Thymus (tissue), 11 donors: ENCODE results near the gene SYK. TPM values are rescaled to one million over a fixed set of nuclear protein-coding genes. Genes with fewer than 3 reads are reported as not detected.

Source experiments
- DNase-seq, 9 donors: peaks; one replicate each; pipeline ENCODE4 v3.0.0-alpha.2; 2013; ENCODE audit warnings: low spot score in 9 of 9, low read depth in 6 of 9, missing footprints in 1 of 9
- H3K27ac ChIP-seq, 2 donors: one replicate each; pipeline ENCODE4 v1.5.1; 2013; ENCODE audit warnings: control low read depth in 1 of 2, low read depth in 1 of 2, low read length in 1 of 2, mild to moderate bottlenecking in 1 of 2, moderate library complexity in 1 of 2
- H3K27me3 ChIP-seq, 2 donors: one replicate each; pipeline ENCODE4 v1.5.1; 2013; ENCODE audit warnings: low read length in 1 of 2; ENCODE audit not compliant: control insufficient read depth in 2 of 2, insufficient read depth in 1 of 2
- H3K36me3 ChIP-seq, 2 donors: one replicate each; pipeline ENCODE4 v1.5.1; 2013; ENCODE audit warnings: low read length in 1 of 2, mild to moderate bottlenecking in 1 of 2, moderate library complexity in 1 of 2; ENCODE audit not compliant: control insufficient read depth in 2 of 2, insufficient read depth in 2 of 2
- H3K4me1 ChIP-seq, 2 donors: one replicate each; pipeline ENCODE4 v1.5.1; 2013; ENCODE audit warnings: low read length in 2 of 2; ENCODE audit not compliant: control insufficient read depth in 2 of 2, insufficient read depth in 2 of 2
- H3K4me3 ChIP-seq, 2 donors: one replicate each; pipeline ENCODE4 v1.5.1; 2013; ENCODE audit warnings: low read length in 2 of 2, control low read depth in 1 of 2, mild to moderate bottlenecking in 1 of 2
- H3K9me3 ChIP-seq, 2 donors: one replicate each; pipeline ENCODE4 v1.5.1; 2013; ENCODE audit warnings: low read length in 1 of 2, mild to moderate bottlenecking in 1 of 2; ENCODE audit not compliant: control insufficient read depth in 2 of 2, insufficient read depth in 1 of 2
- whole genome bisulfite sequencing: extraction: QIAGEN DNeasy Blood & Tissue Kit; methylation state at CpG from one replicate; pipeline ENCODE4 v1.1.7; 2013; 5-methylcytosine and 5-hydroxymethylcytosine counted together
- polyA plus RNA-seq: library from polyadenylated mRNA; stranded (reverse); fragments of 200-250 nt; gene quantifications from one replicate; pipeline ENCODE4 v1.2.3, GENCODE V29; 2013
- total RNA-seq: library from RNA; stranded (reverse); fragments of 120-200 nt; gene quantifications from one replicate; pipeline ENCODE4 v1.2.4, GENCODE V29; 2013
- donor health status: healthy.

Gene SYK
- total and polyA plus RNA-seq, 2 donors: 22.2 to 55.9 TPM

- no peak overlapping the region for H3K4me3 ChIP-seq
- peaks cover 0 to 3% of the 10 kb centered on the region in 2 donors for H3K9me3 ChIP-seq
- no peaks in the 10 kb centered on the region for H3K27me3 ChIP-seq
- peaks cover 0 to 6% of the 10 kb centered on the region in 2 donors for H3K4me1 ChIP-seq
- H3K36me3 ChIP-seq: no peaks in the 10 kb centered on the region
- no peak overlapping the region for H3K27ac ChIP-seq
- WGBS: 95% methylated on average over 1 of the region's 1 CpG
- DNase-seq: no peak
Observed at GRCh38 chr9:90772386-90772785, 29.2 kb upstream of the SYK start.

- DNase-seq: peak in 3 of 9 donors; percentile 6 to 43 (median 20)
- 100% methylated on average over 1 of the region's 1 CpG for WGBS
Observed at GRCh38 chr9:90773617-90774016, 28.0 kb upstream of the SYK start.

DNA sequence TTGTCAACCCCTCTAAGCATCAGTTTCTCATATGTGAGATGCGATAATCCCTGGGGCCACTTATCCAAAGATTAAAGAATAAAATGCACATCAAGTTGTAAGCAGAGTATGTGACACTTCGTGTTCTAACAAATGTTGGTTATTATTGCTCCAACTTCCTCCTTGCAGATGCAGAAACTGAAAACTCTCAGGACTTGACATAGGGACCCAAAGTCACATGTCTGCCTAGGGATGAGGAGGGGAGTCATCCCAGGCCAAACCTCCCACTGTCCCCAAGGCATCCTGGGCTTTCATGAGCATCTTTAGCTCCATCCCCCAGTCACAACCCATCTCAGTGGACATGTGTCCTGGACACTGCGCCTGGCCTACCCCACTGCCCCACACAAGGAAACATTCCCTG is 27.5 kb upstream of the SYK start:
- Histone ChIP-seq H3K27me3 (no peaks in the 10 kb centered on the region), H3K4me3 (no peak overlapping the region), H3K36me3 (no peaks in the 10 kb centered on the region), H3K27ac (no peak overlapping the region), H3K4me1 (peaks cover 0 to 6% of the 10 kb centered on the region in 2 donors), H3K9me3 (peaks cover 0 to 3% of the 10 kb centered on the region in 2 donors)
- no peak for DNase-seq
- WGBS: 86% methylated on average over 3 of the region's 3 CpGs

More at GRCh38 chr9:90773617-90774016, 28.0 kb upstream of the SYK start:
- Histone ChIP-seq H3K4me1 (peaks cover 0 to 6% of the 10 kb centered on the region in 2 donors), H3K27me3 (no peaks in the 10 kb centered on the region), H3K36me3 (no peaks in the 10 kb centered on the region), H3K9me3 (peaks cover 0 to 3% of the 10 kb centered on the region in 2 donors), H3K27ac (no peak overlapping the region), H3K4me3 (no peak overlapping the region)

GRCh38 chr9:90774682-90775081 is 26.9 kb upstream of the SYK start:
- WGBS: 25% methylated on average over 3 of the region's 3 CpGs
- peaks cover 0 to 6% of the 10 kb centered on the region in 2 donors for H3K4me1 ChIP-seq
- peak in 1 of 9 donors; percentile 36 for DNase-seq
- no peaks in the 10 kb centered on the region for H3K36me3 ChIP-seq
- H3K27ac ChIP-seq: no peak overlapping the region
- no peak overlapping the region for H3K4me3 ChIP-seq
- no peaks in the 10 kb centered on the region for H3K27me3 ChIP-seq
- peaks cover 0 to 3% of the 10 kb centered on the region in 2 donors for H3K9me3 ChIP-seq

- WGBS: 62% methylated on average over 3 of the region's 3 CpGs
- H3K9me3 ChIP-seq: no peaks in the 10 kb centered on the region
- H3K27me3 ChIP-seq: no peaks in the 10 kb centered on the region
- no peak overlapping the region for H3K27ac ChIP-seq
- no peak for DNase-seq
- H3K36me3 ChIP-seq: no peaks in the 10 kb centered on the region
- peaks cover 0 to 6% of the 10 kb centered on the region in 2 donors for H3K4me1 ChIP-seq
- no peak overlapping the region for H3K4me3 ChIP-seq
Observed at GRCh38 chr9:90775657-90776056, 26.0 kb upstream of the SYK start.

GRCh38 chr9:90778746-90779145 is 22.9 kb upstream of the SYK start:
- WGBS: 100% methylated on average over 2 of the region's 2 CpGs
- Histone ChIP-seq H3K9me3 (no peaks in the 10 kb centered on the region), H3K36me3 (no peaks in the 10 kb centered on the region), H3K27ac (no peak overlapping the region), H3K4me3 (no peak overlapping the region), H3K27me3 (no peaks in the 10 kb centered on the region), H3K4me1 (peaks cover 0 to 5% of the 10 kb centered on the region in 2 donors)
- DNase-seq: no peak

DNA sequence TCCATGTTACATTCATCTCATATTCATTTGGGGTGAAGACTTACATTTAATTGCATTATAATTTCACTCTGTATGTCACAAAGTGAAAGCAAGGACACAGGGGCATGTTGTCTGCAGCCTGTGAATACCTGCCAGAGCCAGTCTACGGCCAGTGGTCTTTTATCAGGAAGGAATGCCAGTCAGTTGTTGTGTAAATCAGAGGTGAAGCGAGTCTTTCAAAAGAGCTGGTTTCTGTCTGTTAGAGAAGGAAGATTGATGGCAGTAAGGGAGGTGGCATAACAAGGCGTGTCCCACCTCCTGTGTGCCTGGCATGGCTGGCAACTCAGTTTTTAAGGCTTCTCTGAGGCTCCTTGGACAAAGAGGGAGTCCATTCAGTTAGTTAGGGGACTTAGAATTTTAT is 18.1 kb upstream of the SYK start:
- WGBS: 95% methylated on average over 3 of the region's 3 CpGs
- DNase-seq: no peak
- H3K27ac ChIP-seq: no peak overlapping the region

DNA sequence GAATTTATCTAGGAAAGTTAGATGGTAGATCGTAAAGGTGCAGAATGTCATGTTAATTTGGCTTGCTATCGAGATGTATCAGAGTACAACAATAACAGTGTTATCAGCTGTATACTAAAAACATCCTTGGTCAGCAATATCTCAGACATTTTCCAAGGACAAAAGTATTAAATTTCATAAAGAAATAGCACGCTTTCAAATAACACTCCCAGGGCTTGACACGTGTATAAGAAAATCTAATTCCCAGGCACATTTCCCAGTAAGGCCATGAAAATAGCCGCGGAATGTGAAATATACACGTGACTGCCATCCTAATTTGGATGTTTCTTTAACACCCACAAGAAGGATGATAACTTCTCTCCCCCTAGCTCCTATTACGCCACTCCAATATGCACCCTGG is 17.7 kb upstream of the SYK start:
- no peaks in the 10 kb centered on the region for H3K9me3 ChIP-seq
- no peaks in the 10 kb centered on the region for H3K27me3 ChIP-seq
- H3K4me1 ChIP-seq: no peaks in the 10 kb centered on the region
- no peak overlapping the region for H3K4me3 ChIP-seq
- WGBS: 96% methylated on average over 8 of the region's 8 CpGs
- DNase-seq: no peak
- no peak overlapping the region for H3K27ac ChIP-seq
- H3K36me3 ChIP-seq: no peaks in the 10 kb centered on the region

More for the DNA sequence above, 18.1 kb upstream of the SYK start:
- Histone ChIP-seq H3K9me3 (no peaks in the 10 kb centered on the region), H3K36me3 (no peaks in the 10 kb centered on the region), H3K4me1 (no peaks in the 10 kb centered on the region), H3K27me3 (no peaks in the 10 kb centered on the region), H3K4me3 (no peak overlapping the region)

DNA sequence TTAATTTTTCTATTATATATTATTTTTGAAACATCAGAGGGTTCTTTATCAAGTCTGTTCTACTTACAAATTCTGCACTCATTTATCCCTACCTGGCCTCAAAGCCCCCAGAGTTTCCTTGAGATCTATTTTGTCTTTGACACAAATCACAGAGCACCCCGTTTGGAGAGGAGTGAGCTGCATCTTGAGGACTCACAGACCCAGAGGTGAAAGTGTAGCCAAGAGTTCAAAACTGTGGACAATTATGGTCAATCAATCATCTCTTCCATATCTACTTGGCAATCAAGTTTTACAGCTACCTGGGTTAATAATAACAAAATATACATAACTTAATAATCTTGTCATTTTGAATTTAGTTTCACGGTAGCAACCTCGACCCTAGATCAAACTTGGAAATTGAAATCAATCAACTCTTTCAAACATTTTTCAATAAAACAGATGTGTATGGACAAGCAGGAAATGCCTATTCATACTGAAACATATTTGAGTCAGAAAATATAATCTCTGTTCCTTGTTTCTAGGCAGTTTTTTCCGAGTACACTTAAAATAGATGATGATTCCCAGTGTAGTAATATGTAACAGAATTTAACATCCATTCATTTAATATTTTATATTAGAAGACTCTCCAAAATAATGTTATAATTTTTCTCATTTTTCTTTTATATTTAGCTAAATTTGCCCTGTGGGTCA is 13.7 kb upstream of the SYK start:
- H3K36me3 ChIP-seq: no peaks in the 10 kb centered on the region
- no peaks in the 10 kb centered on the region for H3K9me3 ChIP-seq
- no peaks in the 10 kb centered on the region for H3K4me1 ChIP-seq
- no peak overlapping the region for H3K27ac ChIP-seq
- DNase-seq: no peak
- 84% methylated on average over 4 of the region's 4 CpGs for WGBS
- no peaks in the 10 kb centered on the region for H3K27me3 ChIP-seq
- H3K4me3 ChIP-seq: no peak overlapping the region
